H1 (cell line): ENCODE results near the gene SSC5D. TPM values are rescaled to one million over a fixed set of nuclear protein-coding genes. Genes with fewer than 3 reads are reported as not detected.

Experiments used
- CHD2 ChIP-seq: IDR thresholded peaks from 2 replicates; pipeline ENCODE4 v1.6.1; 2012; ENCODE audit warnings: low read length, improper control_type of control experiment
- CTCF ChIP-seq, 3 experiments: IDR thresholded peaks; 1 replicate in 2 of 3; 2 replicates in 1 of 3; pipeline versions ENCODE4 v1.5.1 to v1.6.1; 2011; ENCODE audit warnings: low read length in 3 of 3, mild to moderate bottlenecking in 3 of 3, inconsistent platforms in 2 of 3, low read depth in 1 of 3, moderate library complexity in 1 of 3; ENCODE audit not compliant: insufficient read depth in 1 of 3; ENCODE audit errors: control extremely low read depth in 1 of 3
- POLR2AphosphoS5 ChIP-seq: IDR thresholded peaks from 2 replicates; pipeline ENCODE4 v1.6.1; 2011; ENCODE audit warnings: low read depth, low read length
- RAD21 ChIP-seq, 2 experiments: IDR thresholded peaks in 1 of 2; conservative IDR thresholded peaks in 1 of 2; 2 replicates each; pipeline ENCODE4 v1.6.1; 2011; ENCODE audit warnings: low read depth in 2 of 2, low read length in 2 of 2, improper control_type of control experiment in 1 of 2, inconsistent platforms in 1 of 2, mild to moderate bottlenecking in 1 of 2, moderate library complexity in 1 of 2
- SIRT6 ChIP-seq: IDR thresholded peaks from one replicate; pipeline ENCODE4 v1.7.1; 2012; ENCODE audit warnings: low read length, inconsistent platforms
- polyA plus RNA-seq, 7 experiments: library from polyadenylated mRNA; depleted of rRNA in 3 of 7; stranded (reverse) in 5 of 7; unstranded in 2 of 7; fragments of >200 nt in 5 of 7; fragments of 200-250 nt in 2 of 7; gene quantifications; 1 replicate in 5 of 7; 2 replicates in 1 of 7; 4 replicates in 1 of 7; pipeline versions ENCODE4 v1.2.1 to v1.2.3, GENCODE V29; 2011 to 2013; ENCODE audit warnings: missing spikeins in 2 of 7, mixed read lengths in 2 of 7
- total RNA-seq: library from RNA; stranded (reverse); fragmentation: NEBNext Ultra II Directional; extraction: Animal tissue kit (Norgen Biotek cat#: 25700); gene quantifications from 2 replicates; pipeline ENCODE4 v1.2.1, GENCODE V29; 2021

SSC5D gene
- total and polyA plus RNA-seq, 2 of the 8 experiments (the other 6 are each of a cell fraction or from before 2014, with no cell fraction given): 0.39 to 1.7 TPM

- peak; percentile 87 to 93 (median 89) for TF ChIP-seq CTCF (IDR thresholded peaks at IDR 0.05; ENCODE audit: control extremely low read depth in 1 of 3, insufficient read depth in 1 of 3, low read depth in 1 of 3, low read length in 3 of 3)
- TF ChIP-seq RAD21 (IDR thresholded peaks at IDR 0.05 in 1 of 2, conservative IDR thresholded peaks at IDR 0.05 in 1 of 2; ENCODE audit: low read depth in 2 of 2, low read length in 2 of 2): peak; percentile 56 to 73
- no peak for TF ChIP-seq SIRT6
- TF ChIP-seq POLR2AphosphoS5: no peak
- TF ChIP-seq CHD2: no peak
- TF ChIP-seq, all 59 proteins: peak for 8
Observed at GRCh38 chr19:55467236-55468053, 20.8 kb upstream of the SSC5D start (continued).
